Endothelial cell of umbilical vein (primary cell): ENCODE data around the gene NARS2. TPM values are rescaled to one million over a fixed set of nuclear protein-coding genes. Genes with fewer than 3 reads are reported as not detected.
A peak's percentile ranks its signal among the peaks of the same experiment; 100 is the strongest.

Source experiments
- BruUV-seq: library from RNA; stranded (reverse); fragments of 400-500 nt; replicated peaks from 2 replicates; lab custom pipeline; 2021; lab: Mats Ljungman, UMichigan
- CTCF ChIA-PET: fragments of 300-600, 350-600 bp; sonication (Branson Sonifier 250); formaldehyde crosslinking; loops from one replicate; lab custom pipeline; 2021; ENCODE audit warnings: antibody characterized with exemption, inconsistent platforms; lab: Charles Lee
- POLR2A ChIA-PET: fragments of 300-600, 350-600 bp; sonication (Branson Sonifier 250); formaldehyde crosslinking; loops from one replicate; lab custom pipeline; 2021; ENCODE audit warnings: antibody characterized with exemption, inconsistent platforms; lab: Charles Lee
- DNase-seq: peaks from one replicate; pipeline ENCODE4 v3.0.0-alpha.2; 2011; ENCODE audit warnings: low read depth, low spot score
- FAIRE-seq: peaks from 2 replicates; lab custom pipeline; 2011; peaks lifted over from hg19 to GRCh38; lab: Jason Lieb, UNC
- H2AFZ ChIP-seq: 2 replicates; pipeline ENCODE4 v1.6.0; 2012; ENCODE audit warnings: low read depth, low read length, control low read depth, inconsistent platforms
- H3K27ac ChIP-seq: 2 replicates; pipeline ENCODE4 v1.5.1; 2011; ENCODE audit warnings: low read depth, mild to moderate bottlenecking, control low read depth, low read length, moderate library complexity; ENCODE audit not compliant: insufficient read depth
- H3K27me3 ChIP-seq, 2 experiments: 2 replicates each; pipeline versions ENCODE4 v1.6.0 to v1.6.1; 2011; ENCODE audit warnings: low read length in 2 of 2, mixed read lengths in 1 of 2; ENCODE audit not compliant: control insufficient read depth in 2 of 2, insufficient read depth in 2 of 2
- H3K36me3 ChIP-seq, 2 experiments: 2 replicates in 1 of 2; 3 replicates in 1 of 2; pipeline ENCODE4 v1.5.1; 2011; ENCODE audit warnings: low read length in 2 of 2, mild to moderate bottlenecking in 1 of 2, moderate library complexity in 1 of 2; ENCODE audit not compliant: control insufficient read depth in 2 of 2, insufficient read depth in 2 of 2; ENCODE audit errors: extremely low read depth in 1 of 2
- H3K4me1 ChIP-seq: 3 replicates; pipeline ENCODE4 v1.5.1; 2011; ENCODE audit warnings: mild to moderate bottlenecking, low read length; ENCODE audit not compliant: control insufficient read depth, insufficient read depth; ENCODE audit errors: extremely low read depth
- H3K4me2 ChIP-seq: 2 replicates; pipeline ENCODE4 v1.6.1; 2011; ENCODE audit warnings: low read length, control low read depth, mixed read lengths; ENCODE audit not compliant: insufficient read depth
- H3K4me3 ChIP-seq, 3 experiments: fragments of 200-600 bp in 1 of 3; sonication (generic), shearing (Covaris generic) in 1 of 3; replicated peaks in 1 of 3; 2 replicates each; pipeline ENCODE4 v1.5.1; 2011 to 2016; ENCODE audit warnings: control low read depth in 3 of 3, low read length in 3 of 3, mild to moderate bottlenecking in 2 of 3, inconsistent platforms in 1 of 3, low read depth in 1 of 3, moderate library complexity in 1 of 3; ENCODE audit not compliant: insufficient read depth in 1 of 3
- H3K79me2 ChIP-seq: 2 replicates; pipeline ENCODE4 v1.6.0; 2012; ENCODE audit warnings: low read length, inconsistent platforms; ENCODE audit not compliant: control insufficient read depth, insufficient read depth
- H3K9ac ChIP-seq: replicated peaks from 2 replicates; pipeline ENCODE3; 2011; ENCODE audit warnings: low read length, control low read depth; ENCODE audit not compliant: insufficient read depth; ENCODE audit errors: extremely low read depth
- H3K9me1 ChIP-seq: replicated peaks from 3 replicates; pipeline ENCODE4 v1.6.0; 2011; ENCODE audit warnings: mild to moderate bottlenecking, low read length; ENCODE audit not compliant: control insufficient read depth, insufficient read depth; ENCODE audit errors: extremely low read depth
- H3K9me3 ChIP-seq: replicated peaks from 2 replicates; pipeline ENCODE4 v1.5.1; 2012; ENCODE audit warnings: low read length, inconsistent platforms; ENCODE audit not compliant: control insufficient read depth, insufficient read depth
- H4K20me1 ChIP-seq: replicated peaks from 2 replicates; pipeline ENCODE3; 2011; ENCODE audit warnings: mild to moderate bottlenecking, low read length; ENCODE audit not compliant: control insufficient read depth, insufficient read depth; ENCODE audit errors: extremely low read depth
- EZH2 ChIP-seq: IDR thresholded peaks from 2 replicates; pipeline ENCODE4 v1.6.1; 2012; ENCODE audit warnings: borderline replicate concordance, low read depth, mild to moderate bottlenecking, moderate library complexity, low read length, inconsistent platforms; ENCODE audit not compliant: severe bottlenecking
- FOS ChIP-seq: IDR thresholded peaks from 2 replicates; pipeline ENCODE4 v1.6.1; 2011; ENCODE audit warnings: mild to moderate bottlenecking, low read length, moderate library complexity, borderline replicate concordance; ENCODE audit not compliant: insufficient read depth
- GATA2 ChIP-seq: IDR thresholded peaks from 2 replicates; pipeline ENCODE4 v1.7.0; 2011; ENCODE audit warnings: low read depth, mild to moderate bottlenecking, moderate library complexity, mixed read lengths, low read length; ENCODE audit not compliant: insufficient read length, insufficient read depth
- JUN ChIP-seq: IDR thresholded peaks from 2 replicates; pipeline ENCODE4 v1.6.1; 2011; ENCODE audit warnings: borderline replicate concordance, low read depth; ENCODE audit not compliant: insufficient read length, insufficient read depth
- MYC ChIP-seq: IDR thresholded peaks from one replicate; pipeline ENCODE4 v1.6.1; 2011; ENCODE audit warnings: mild to moderate bottlenecking, low read depth, low read length
- POLR2A ChIP-seq: IDR thresholded peaks from 2 replicates; pipeline ENCODE4 v1.6.1; 2012; ENCODE audit warnings: low read depth, mild to moderate bottlenecking, control low read depth, low read length
- POLR2AphosphoS5 ChIP-seq: IDR thresholded peaks from 2 replicates; pipeline ENCODE4 v1.6.1; 2012; ENCODE audit warnings: low read depth, mild to moderate bottlenecking, control low read depth, low read length, moderate library complexity; ENCODE audit not compliant: insufficient read depth
- dilution Hi-C: fragments of 300-500 bp; cut with MboI; formaldehyde crosslinking; loops from one replicate; pipeline ENCODE4 v1.15.0; 2019; ENCODE audit warnings: low sequenced_read_pairs; ENCODE audit not compliant: extremely low pct_ligation_motif_present
- intact Hi-C: fragments of 100-400 bp; cut with micrococcal nuclease; formaldehyde crosslinking; loops from one replicate; pipeline ENCODE4 v1.10.0; 2022
- polyA plus RNA-seq, 4 experiments: library from polyadenylated mRNA; depleted of rRNA in 3 of 4; stranded (reverse) in 3 of 4; unstranded in 1 of 4; fragments of >200 nt; gene quantifications; 2 replicates each; pipeline versions ENCODE4 v1.2.1 to v1.2.3, GENCODE V29; 2011 to 2012; ENCODE audit warnings: missing spikeins in 1 of 4
- total RNA-seq: library from RNA; stranded (reverse); gene quantifications from 2 replicates; pipeline ENCODE4 v1.2.3, GENCODE V29; 2021
- TF ChIP-seq, protein P1 (sequence below): IDR thresholded peaks from 2 replicates; pipeline ENCODE4 v1.6.1; 2011; ENCODE audit not compliant: insufficient read depth, insufficient read length
- TF ChIP-seq, protein P2 (sequence below), 2 donors: IDR thresholded peaks; 1 replicate in 1 of 2; 2 replicates in 1 of 2; pipeline ENCODE4 v1.5.1; 2011; ENCODE audit warnings: low read length in 2 of 2, mild to moderate bottlenecking in 2 of 2, moderate library complexity in 2 of 2, control low read depth in 1 of 2, inconsistent platforms in 1 of 2, low read depth in 1 of 2; ENCODE audit not compliant: insufficient read depth in 1 of 2; ENCODE audit errors: extremely low read depth in 1 of 2

NARS2 gene
- total and polyA plus RNA-seq, 2 donors (not counting 3 experiments of a cell fraction or from before 2014, with no cell fraction given) = 6.9 to 16.7 TPM

DNA sequence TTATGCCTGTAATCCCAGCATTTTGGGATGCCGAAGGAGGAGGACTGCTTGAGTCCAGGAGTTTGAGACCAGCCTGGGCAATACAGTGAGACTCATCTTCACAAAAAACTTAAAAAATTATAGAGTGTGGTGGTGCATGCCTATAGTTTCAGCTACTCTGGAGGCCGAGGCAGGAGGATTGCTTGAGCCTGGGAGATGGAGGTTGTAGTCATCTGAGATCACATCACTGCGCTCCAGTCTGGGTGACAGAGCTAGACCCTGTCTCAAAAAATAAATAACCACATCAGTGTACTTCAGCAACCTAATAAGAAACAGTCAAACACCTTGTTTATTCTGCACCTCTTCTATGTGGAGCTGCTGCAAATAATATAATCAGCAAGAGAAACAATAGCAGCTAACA is 1.4 kb downstream of the NARS2 start:
- POLR2A ChIA-PET = interaction anchor here (1.3 kb wide), 1 partner anchor 9 kb away, joined by 3 read pairs; no protein-coding TSS in a partner anchor
- FAIRE-seq = no peak
- H3K4me3 ChIP-seq = peak overlapping the region in 1 of 3 experiments; percentile 91

More for the DNA sequence above, 1.4 kb downstream of the NARS2 start:
- no peak overlapping the region for H3K9ac ChIP-seq
- no peak for DNase-seq
- H3K27me3 ChIP-seq = no peaks in the 10 kb centered on the region
- H3K36me3 ChIP-seq = peaks cover 3 to 4% of the 10 kb centered on the region in 2 experiments
- no peaks in the 10 kb centered on the region for H3K9me1 ChIP-seq
- TF ChIP-seq GATA2 = no peak
- TF ChIP-seq FOS = no peak
- TF ChIP-seq, protein P1, sequence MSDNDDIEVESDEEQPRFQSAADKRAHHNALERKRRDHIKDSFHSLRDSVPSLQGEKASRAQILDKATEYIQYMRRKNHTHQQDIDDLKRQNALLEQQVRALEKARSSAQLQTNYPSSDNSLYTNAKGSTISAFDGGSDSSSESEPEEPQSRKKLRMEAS = no peak
- no peak for TF ChIP-seq EZH2
- TF ChIP-seq, protein P2, sequence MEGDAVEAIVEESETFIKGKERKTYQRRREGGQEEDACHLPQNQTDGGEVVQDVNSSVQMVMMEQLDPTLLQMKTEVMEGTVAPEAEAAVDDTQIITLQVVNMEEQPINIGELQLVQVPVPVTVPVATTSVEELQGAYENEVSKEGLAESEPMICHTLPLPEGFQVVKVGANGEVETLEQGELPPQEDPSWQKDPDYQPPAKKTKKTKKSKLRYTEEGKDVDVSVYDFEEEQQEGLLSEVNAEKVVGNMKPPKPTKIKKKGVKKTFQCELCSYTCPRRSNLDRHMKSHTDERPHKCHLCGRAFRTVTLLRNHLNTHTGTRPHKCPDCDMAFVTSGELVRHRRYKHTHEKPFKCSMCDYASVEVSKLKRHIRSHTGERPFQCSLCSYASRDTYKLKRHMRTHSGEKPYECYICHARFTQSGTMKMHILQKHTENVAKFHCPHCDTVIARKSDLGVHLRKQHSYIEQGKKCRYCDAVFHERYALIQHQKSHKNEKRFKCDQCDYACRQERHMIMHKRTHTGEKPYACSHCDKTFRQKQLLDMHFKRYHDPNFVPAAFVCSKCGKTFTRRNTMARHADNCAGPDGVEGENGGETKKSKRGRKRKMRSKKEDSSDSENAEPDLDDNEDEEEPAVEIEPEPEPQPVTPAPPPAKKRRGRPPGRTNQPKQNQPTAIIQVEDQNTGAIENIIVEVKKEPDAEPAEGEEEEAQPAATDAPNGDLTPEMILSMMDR (IDR thresholded peaks at IDR 0.05; ENCODE audit: extremely low read depth in 1 of 2, insufficient read depth in 1 of 2, low read depth in 1 of 2, low read length in 2 of 2) = no peak
- no peak for TF ChIP-seq JUN
- no peak for TF ChIP-seq MYC
- no peak for TF ChIP-seq POLR2AphosphoS5
- no peak for TF ChIP-seq POLR2A
- H2AFZ ChIP-seq = no peak overlapping the region
- BruUV-seq = no TSS peak
- peak overlapping the region; percentile 99 for H3K4me2 ChIP-seq
- H3K9me3 ChIP-seq = no peaks in the 10 kb centered on the region
- H3K4me1 ChIP-seq = peaks cover 14% of the 10 kb centered on the region
- H4K20me1 ChIP-seq = no peaks in the 10 kb centered on the region
- no peak overlapping the region for H3K27ac ChIP-seq
- H3K79me2 ChIP-seq = peaks cover 13% of the 10 kb centered on the region
- dilution Hi-C loops (no loop called here), intact Hi-C loops (no loop called here)
- CTCF ChIA-PET = interaction anchor here (2.7 to 2.8 kb wide), 2 partner anchors 9 to 345 kb away, joined by 17 to 31 read pairs; no protein-coding TSS in a partner anchor
